Measurements from ENCODE around the gene DUS3L.

The DUS3L gene

GRCh38 chr19:5795382-5795919 lies 4.5 kb upstream of the DUS3L start:
- Histone ChIP-seq H3K36me3 (ENCODE audit: control insufficient read depth in 1 of 2, insufficient read depth in 2 of 2, low read depth in 1 of 2, low read length in 2 of 2) (no peaks in the 10 kb centered on the region), H2BK15ac (ENCODE audit: low read depth, poor library complexity, severe bottlenecking) (no peak overlapping the region), H2BK120ac (ENCODE audit: low read depth, low read length) (no peak overlapping the region), H3K27me3 (ENCODE audit: control insufficient read depth in 1 of 2, insufficient read depth in 1 of 2, low read length in 2 of 2) (peaks cover 0 to 16% of the 10 kb centered on the region in 2 experiments), H3K4me2 (ENCODE audit: low read length, poor library complexity, severe bottlenecking) (no peak overlapping the region), H2BK5ac (ENCODE audit: low read depth, low read length, poor library complexity, severe bottlenecking) (no peak overlapping the region), H3K4me1 (ENCODE audit: control insufficient read depth, insufficient read depth, low read depth, low read length) (no peaks in the 10 kb centered on the region), H2BK12ac (ENCODE audit: low read length in 2 of 2) (no peak overlapping the region), H3K79me1 (replicated peaks; ENCODE audit: low read length, poor library complexity, severe bottlenecking) (no peaks in the 10 kb centered on the region), H3K9ac (ENCODE audit: low read length) (no peak overlapping the region), H2AFZ (ENCODE audit: low read depth, low read length) (no peak overlapping the region), H3K4ac (ENCODE audit: low read depth in 1 of 2, low read length in 2 of 2) (no peak overlapping the region), H3K14ac (ENCODE audit: low read length in 2 of 2) (no peak overlapping the region), H4K91ac (ENCODE audit: low read length) (no peak overlapping the region), H3K9me3 (ENCODE audit: control insufficient read depth, low read length) (no peaks in the 10 kb centered on the region), H4K8ac (ENCODE audit: low read length) (no peak overlapping the region), H3K18ac (ENCODE audit: low read depth in 1 of 2, low read length in 2 of 2) (no peak overlapping the region), H3K23ac (ENCODE audit: low read length in 2 of 2) (no peak overlapping the region), H2AK5ac (ENCODE audit: low read length, severe bottlenecking) (no peak overlapping the region), H3K4me3 (ENCODE audit: insufficient read depth in 1 of 2, low read depth in 1 of 2, low read length in 2 of 2) (no peak overlapping the region), H3K27ac (ENCODE audit: low read length, poor library complexity, severe bottlenecking) (no peak overlapping the region)
- DNase-seq, result no peak
- 93% methylated on average over 6 of the region's 7 CpGs for WGBS

GRCh38 chr19:5793188-5793587 lies 2.2 kb upstream of the DUS3L start:
- Histone ChIP-seq H2BK12ac (ENCODE audit: low read length in 2 of 2) (no peak overlapping the region), H2AK5ac (ENCODE audit: low read length, severe bottlenecking) (no peak overlapping the region), H3K79me1 (replicated peaks; ENCODE audit: low read length, poor library complexity, severe bottlenecking) (peaks cover 17% of the 10 kb centered on the region), H2BK120ac (ENCODE audit: low read depth, low read length) (no peak overlapping the region), H3K4me2 (ENCODE audit: low read length, poor library complexity, severe bottlenecking) (no peak overlapping the region), H3K27ac (ENCODE audit: low read length, poor library complexity, severe bottlenecking) (no peak overlapping the region), H3K9ac (ENCODE audit: low read length) (no peak overlapping the region), H3K4ac (ENCODE audit: low read depth in 1 of 2, low read length in 2 of 2) (no peak overlapping the region), H3K9me3 (ENCODE audit: control insufficient read depth, low read length) (no peaks in the 10 kb centered on the region), H3K27me3 (ENCODE audit: control insufficient read depth in 1 of 2, insufficient read depth in 1 of 2, low read length in 2 of 2) (peaks cover 0 to 5% of the 10 kb centered on the region in 2 experiments), H3K14ac (ENCODE audit: low read length in 2 of 2) (no peak overlapping the region), H3K4me3 (ENCODE audit: insufficient read depth in 1 of 2, low read depth in 1 of 2, low read length in 2 of 2) (no peak overlapping the region), H4K91ac (ENCODE audit: low read length) (no peak overlapping the region), H2BK5ac (ENCODE audit: low read depth, low read length, poor library complexity, severe bottlenecking) (no peak overlapping the region), H3K4me1 (ENCODE audit: control insufficient read depth, insufficient read depth, low read depth, low read length) (peaks cover 7% of the 10 kb centered on the region), H3K36me3 (ENCODE audit: control insufficient read depth in 1 of 2, insufficient read depth in 2 of 2, low read depth in 1 of 2, low read length in 2 of 2) (peaks cover 16 to 20% of the 10 kb centered on the region in 2 experiments), H3K18ac (ENCODE audit: low read depth in 1 of 2, low read length in 2 of 2) (no peak overlapping the region), H4K8ac (ENCODE audit: low read length) (no peak overlapping the region), H2BK15ac (ENCODE audit: low read depth, poor library complexity, severe bottlenecking) (no peak overlapping the region), H2AFZ (ENCODE audit: low read depth, low read length) (no peak overlapping the region), H3K23ac (ENCODE audit: low read length in 2 of 2) (no peak overlapping the region)
- WGBS, result 85% methylated on average over 3 of the region's 3 CpGs
- DNase-seq, result no peak

- peaks cover 9% of the 10 kb centered on the region for H3K4me1 ChIP-seq (ENCODE audit: control insufficient read depth, insufficient read depth, low read depth, low read length)
- no peak overlapping the region for H3K23ac ChIP-seq (ENCODE audit: low read length in 2 of 2)
- 95% methylated on average over 14 of the region's 18 CpGs for WGBS
- no peak overlapping the region for H3K4me2 ChIP-seq (ENCODE audit: low read length, poor library complexity, severe bottlenecking)
- H3K18ac ChIP-seq (ENCODE audit: low read depth in 1 of 2, low read length in 2 of 2), result no peak overlapping the region
- no peak overlapping the region for H3K9ac ChIP-seq (ENCODE audit: low read length)
- no peak overlapping the region for H3K4ac ChIP-seq (ENCODE audit: low read depth in 1 of 2, low read length in 2 of 2)
- H4K91ac ChIP-seq (ENCODE audit: low read length), result no peak overlapping the region
- H2AFZ ChIP-seq (ENCODE audit: low read depth, low read length), result no peak overlapping the region
- H3K27me3 ChIP-seq (ENCODE audit: control insufficient read depth in 1 of 2, insufficient read depth in 1 of 2, low read length in 2 of 2), result no peaks in the 10 kb centered on the region
- H4K8ac ChIP-seq (ENCODE audit: low read length), result no peak overlapping the region
- H3K9me3 ChIP-seq (ENCODE audit: control insufficient read depth, low read length), result no peaks in the 10 kb centered on the region
- no peak overlapping the region for H3K27ac ChIP-seq (ENCODE audit: low read length, poor library complexity, severe bottlenecking)
- H2BK5ac ChIP-seq (ENCODE audit: low read depth, low read length, poor library complexity, severe bottlenecking), result no peak overlapping the region
- DNase-seq, result no peak
- peaks cover 23% of the 10 kb centered on the region for H3K79me1 ChIP-seq (replicated peaks; ENCODE audit: low read length, poor library complexity, severe bottlenecking)
- no peak overlapping the region for H2BK15ac ChIP-seq (ENCODE audit: low read depth, poor library complexity, severe bottlenecking)
- H2BK12ac ChIP-seq (ENCODE audit: low read length in 2 of 2), result no peak overlapping the region
- H2AK5ac ChIP-seq (ENCODE audit: low read length, severe bottlenecking), result no peak overlapping the region
- H3K4me3 ChIP-seq (ENCODE audit: insufficient read depth in 1 of 2, low read depth in 1 of 2, low read length in 2 of 2), result no peak overlapping the region
- peaks cover 26 to 29% of the 10 kb centered on the region in 2 experiments for H3K36me3 ChIP-seq (ENCODE audit: control insufficient read depth in 1 of 2, insufficient read depth in 2 of 2, low read depth in 1 of 2, low read length in 2 of 2)
- H3K14ac ChIP-seq (ENCODE audit: low read length in 2 of 2), result no peak overlapping the region
- H2BK120ac ChIP-seq (ENCODE audit: low read depth, low read length), result no peak overlapping the region
Observed at GRCh38 chr19:5792224-5792623, 1.3 kb upstream of the DUS3L start.

GRCh38 chr19:5789886-5790558 lies 941 bp downstream of the DUS3L start:
- peak overlapping the region; percentile 98 for H3K9ac ChIP-seq (ENCODE audit: low read length)
- peaks cover 33% of the 10 kb centered on the region for H3K79me1 ChIP-seq (replicated peaks; ENCODE audit: low read length, poor library complexity, severe bottlenecking)
- H3K14ac ChIP-seq (ENCODE audit: low read length in 2 of 2), result no peak overlapping the region
- no peak overlapping the region for H4K91ac ChIP-seq (ENCODE audit: low read length)
- H2BK120ac ChIP-seq (ENCODE audit: low read depth, low read length), result no peak overlapping the region
- H3K27ac ChIP-seq (ENCODE audit: low read length, poor library complexity, severe bottlenecking), result peak overlapping the region; percentile 8
- H3K23ac ChIP-seq (ENCODE audit: low read length in 2 of 2), result no peak overlapping the region
- H3K4me3 ChIP-seq (ENCODE audit: insufficient read depth in 1 of 2, low read depth in 1 of 2, low read length in 2 of 2), result peak overlapping the region; percentile 94 to 98
- H3K4ac ChIP-seq (ENCODE audit: low read depth in 1 of 2, low read length in 2 of 2), result no peak overlapping the region
- no peak for DNase-seq
- no peak overlapping the region for H3K18ac ChIP-seq (ENCODE audit: low read depth in 1 of 2, low read length in 2 of 2)
- H3K4me2 ChIP-seq (ENCODE audit: low read length, poor library complexity, severe bottlenecking), result peak overlapping the region; percentile 77
- H3K27me3 ChIP-seq (ENCODE audit: control insufficient read depth in 1 of 2, insufficient read depth in 1 of 2, low read length in 2 of 2), result no peaks in the 10 kb centered on the region
- H3K9me3 ChIP-seq (ENCODE audit: control insufficient read depth, low read length), result no peaks in the 10 kb centered on the region
- H4K8ac ChIP-seq (ENCODE audit: low read length), result peak overlapping the region; percentile 10
- peak overlapping the region; percentile 4 for H2AK5ac ChIP-seq (ENCODE audit: low read length, severe bottlenecking)
- peaks cover 48 to 51% of the 10 kb centered on the region in 2 experiments for H3K36me3 ChIP-seq (ENCODE audit: control insufficient read depth in 1 of 2, insufficient read depth in 2 of 2, low read depth in 1 of 2, low read length in 2 of 2)
- H2BK12ac ChIP-seq (ENCODE audit: low read length in 2 of 2), result no peak overlapping the region
- 86% methylated on average over 26 of the region's 26 CpGs for WGBS
- H3K4me1 ChIP-seq (ENCODE audit: control insufficient read depth, insufficient read depth, low read depth, low read length), result peaks cover 9% of the 10 kb centered on the region
- H2AFZ ChIP-seq (ENCODE audit: low read depth, low read length), result no peak overlapping the region
- no peak overlapping the region for H2BK15ac ChIP-seq (ENCODE audit: low read depth, poor library complexity, severe bottlenecking)
- no peak overlapping the region for H2BK5ac ChIP-seq (ENCODE audit: low read depth, low read length, poor library complexity, severe bottlenecking)
